ENCODE results near the gene SHISA6.

DNA sequence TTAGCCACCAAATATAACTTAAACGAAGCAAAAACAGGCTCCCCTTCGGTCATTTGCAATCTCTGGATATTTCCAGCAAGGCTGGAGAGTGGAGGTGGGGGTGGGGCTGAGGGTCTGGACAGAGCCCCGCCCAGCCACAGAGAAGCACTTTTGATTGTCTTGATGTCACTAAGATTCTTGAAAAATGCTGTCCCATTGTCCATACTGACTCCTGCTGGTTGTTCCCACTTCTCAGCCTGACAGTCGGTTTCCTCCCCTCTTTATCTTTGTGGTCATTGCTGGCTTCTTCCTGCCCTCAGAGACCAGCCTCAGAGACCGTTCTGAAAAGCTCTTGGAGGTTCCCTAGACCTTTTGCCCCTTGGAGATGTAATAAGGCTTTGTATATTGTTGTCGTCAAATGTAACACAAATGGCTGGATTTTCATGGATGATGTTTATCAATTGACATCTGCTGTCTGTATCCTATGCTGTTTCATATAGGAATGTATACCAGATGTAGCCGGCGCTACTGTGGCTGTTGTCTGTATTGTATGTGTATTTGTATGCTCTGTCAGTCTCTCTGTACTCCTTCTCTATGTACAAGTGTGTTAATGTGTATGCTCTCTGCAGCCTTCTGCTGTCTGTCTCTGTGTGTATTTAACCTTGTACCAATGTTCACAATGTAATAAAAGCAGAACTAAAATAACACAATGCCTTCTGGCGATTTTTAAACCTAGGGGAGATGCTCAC, 262.5 kb downstream of the SHISA6 start:
- TF ChIP-seq, protein P1, sequence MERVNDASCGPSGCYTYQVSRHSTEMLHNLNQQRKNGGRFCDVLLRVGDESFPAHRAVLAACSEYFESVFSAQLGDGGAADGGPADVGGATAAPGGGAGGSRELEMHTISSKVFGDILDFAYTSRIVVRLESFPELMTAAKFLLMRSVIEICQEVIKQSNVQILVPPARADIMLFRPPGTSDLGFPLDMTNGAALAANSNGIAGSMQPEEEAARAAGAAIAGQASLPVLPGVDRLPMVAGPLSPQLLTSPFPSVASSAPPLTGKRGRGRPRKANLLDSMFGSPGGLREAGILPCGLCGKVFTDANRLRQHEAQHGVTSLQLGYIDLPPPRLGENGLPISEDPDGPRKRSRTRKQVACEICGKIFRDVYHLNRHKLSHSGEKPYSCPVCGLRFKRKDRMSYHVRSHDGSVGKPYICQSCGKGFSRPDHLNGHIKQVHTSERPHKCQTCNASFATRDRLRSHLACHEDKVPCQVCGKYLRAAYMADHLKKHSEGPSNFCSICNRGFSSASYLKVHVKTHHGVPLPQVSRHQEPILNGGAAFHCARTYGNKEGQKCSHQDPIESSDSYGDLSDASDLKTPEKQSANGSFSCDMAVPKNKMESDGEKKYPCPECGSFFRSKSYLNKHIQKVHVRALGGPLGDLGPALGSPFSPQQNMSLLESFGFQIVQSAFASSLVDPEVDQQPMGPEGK (CRISPR knock-in tag; IDR thresholded peaks at IDR 0.05; ENCODE audit: borderline replicate concordance) = no peak
- TF ChIP-seq, protein P2, sequence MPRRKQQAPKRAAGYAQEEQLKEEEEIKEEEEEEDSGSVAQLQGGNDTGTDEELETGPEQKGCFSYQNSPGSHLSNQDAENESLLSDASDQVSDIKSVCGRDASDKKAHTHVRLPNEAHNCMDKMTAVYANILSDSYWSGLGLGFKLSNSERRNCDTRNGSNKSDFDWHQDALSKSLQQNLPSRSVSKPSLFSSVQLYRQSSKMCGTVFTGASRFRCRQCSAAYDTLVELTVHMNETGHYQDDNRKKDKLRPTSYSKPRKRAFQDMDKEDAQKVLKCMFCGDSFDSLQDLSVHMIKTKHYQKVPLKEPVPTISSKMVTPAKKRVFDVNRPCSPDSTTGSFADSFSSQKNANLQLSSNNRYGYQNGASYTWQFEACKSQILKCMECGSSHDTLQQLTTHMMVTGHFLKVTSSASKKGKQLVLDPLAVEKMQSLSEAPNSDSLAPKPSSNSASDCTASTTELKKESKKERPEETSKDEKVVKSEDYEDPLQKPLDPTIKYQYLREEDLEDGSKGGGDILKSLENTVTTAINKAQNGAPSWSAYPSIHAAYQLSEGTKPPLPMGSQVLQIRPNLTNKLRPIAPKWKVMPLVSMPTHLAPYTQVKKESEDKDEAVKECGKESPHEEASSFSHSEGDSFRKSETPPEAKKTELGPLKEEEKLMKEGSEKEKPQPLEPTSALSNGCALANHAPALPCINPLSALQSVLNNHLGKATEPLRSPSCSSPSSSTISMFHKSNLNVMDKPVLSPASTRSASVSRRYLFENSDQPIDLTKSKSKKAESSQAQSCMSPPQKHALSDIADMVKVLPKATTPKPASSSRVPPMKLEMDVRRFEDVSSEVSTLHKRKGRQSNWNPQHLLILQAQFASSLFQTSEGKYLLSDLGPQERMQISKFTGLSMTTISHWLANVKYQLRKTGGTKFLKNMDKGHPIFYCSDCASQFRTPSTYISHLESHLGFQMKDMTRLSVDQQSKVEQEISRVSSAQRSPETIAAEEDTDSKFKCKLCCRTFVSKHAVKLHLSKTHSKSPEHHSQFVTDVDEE (CRISPR knock-in tag; IDR thresholded peaks at IDR 0.05) = no peak

Measured in SK-N-SH treated with all-trans-retinoic acid at 6 μM for 48 hours (cell line).